NCI-H187 (cell line): Measurements from ENCODE around the gene STEAP4.
"Not testable (repeated sequence)": the region's sequence is repeated elsewhere in the genome, so short reads cannot be mapped to it uniquely, and the experiment has no call there.

ENCODE experiments used
- DNase-seq, 2 experiments: peaks; one replicate each; lab custom pipeline; 2025; lab: John Stamatoyannopoulos, UW

The STEAP4 gene

DNA sequence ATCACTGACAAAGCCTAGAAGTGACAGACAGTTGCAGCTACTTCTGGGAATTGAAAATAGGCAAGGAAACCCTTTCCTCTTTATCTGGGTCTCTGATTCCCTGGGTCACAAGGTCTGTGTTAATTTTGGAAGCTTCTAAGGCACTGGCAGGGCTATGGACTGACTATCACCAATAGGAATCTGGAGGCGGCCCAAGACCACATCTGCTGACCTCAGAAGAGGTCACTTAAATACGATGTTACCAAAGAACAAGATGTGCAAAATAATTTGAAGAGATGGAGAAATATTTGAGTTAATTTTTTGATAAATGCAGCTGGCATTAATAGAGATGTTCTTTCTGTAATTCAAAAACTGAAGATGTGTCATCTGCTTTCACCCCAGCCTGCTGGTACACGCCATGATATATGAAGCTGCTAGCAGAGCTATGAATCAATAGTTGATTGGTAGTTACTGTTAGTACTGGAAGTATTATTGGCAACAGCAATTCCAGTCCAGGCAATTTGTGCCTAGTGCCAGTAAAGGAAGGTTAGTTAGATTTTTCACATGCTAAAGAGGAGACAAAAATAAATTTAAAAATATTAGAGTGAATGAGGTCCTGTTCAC is 5.5 kb upstream of the STEAP4 start:
- no peak for DNase-seq

DNA sequence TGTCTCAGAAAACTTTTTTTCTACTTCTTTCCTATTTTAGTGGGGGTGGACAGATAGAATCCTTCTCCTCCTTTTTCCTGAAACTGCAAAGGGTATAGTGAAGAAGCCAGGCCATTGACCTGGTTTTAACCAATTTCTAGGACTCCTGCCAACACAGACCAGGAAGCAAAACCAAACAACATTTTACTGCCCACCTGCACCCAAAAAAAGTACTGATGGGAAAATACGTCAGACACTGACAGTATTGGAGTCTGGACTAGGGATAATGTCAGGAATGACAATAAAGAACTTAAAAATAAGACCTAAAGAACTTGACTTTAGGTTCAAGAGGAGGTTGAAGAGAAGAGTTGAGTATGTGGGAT is 5.0 kb upstream of the STEAP4 start:
- no peak for DNase-seq

DNA sequence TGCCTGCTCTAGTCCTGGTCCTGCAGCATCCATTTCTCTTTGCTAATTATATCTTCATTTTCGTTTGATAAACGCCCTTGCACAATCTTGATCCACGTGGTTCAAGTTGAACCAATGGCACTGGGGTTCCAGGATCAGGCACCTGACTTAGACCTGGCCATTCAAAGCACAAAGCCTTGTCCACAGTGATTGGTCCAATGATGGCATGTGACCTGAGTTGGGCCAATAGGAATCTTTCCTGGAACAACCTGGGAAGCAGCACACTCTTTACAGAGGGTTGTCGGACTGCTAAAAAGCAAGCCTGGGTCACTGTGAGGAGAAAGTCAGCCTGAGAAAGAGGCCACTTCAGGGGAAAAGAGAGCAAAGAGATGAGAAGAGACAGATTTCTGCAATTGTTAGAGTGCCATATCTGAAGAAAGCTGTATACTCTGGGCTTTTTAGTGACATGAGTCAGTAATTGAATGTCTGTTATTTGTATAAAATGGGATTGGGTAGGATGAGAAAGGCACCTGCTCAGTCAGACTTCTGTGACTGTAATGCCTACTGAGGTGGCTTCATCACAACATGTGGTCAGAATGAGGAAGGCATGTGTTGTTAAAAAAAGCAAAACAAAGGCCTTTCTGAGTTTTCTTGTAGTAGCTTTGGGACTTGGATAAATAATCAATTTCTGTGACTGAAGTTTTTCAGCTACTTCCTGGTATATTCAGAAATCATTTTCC is 4.4 kb upstream of the STEAP4 start:
- no peak for DNase-seq

GRCh38 chr7:88309819-88310218 is 3.1 kb upstream of the STEAP4 start:
- no peak for DNase-seq

DNA sequence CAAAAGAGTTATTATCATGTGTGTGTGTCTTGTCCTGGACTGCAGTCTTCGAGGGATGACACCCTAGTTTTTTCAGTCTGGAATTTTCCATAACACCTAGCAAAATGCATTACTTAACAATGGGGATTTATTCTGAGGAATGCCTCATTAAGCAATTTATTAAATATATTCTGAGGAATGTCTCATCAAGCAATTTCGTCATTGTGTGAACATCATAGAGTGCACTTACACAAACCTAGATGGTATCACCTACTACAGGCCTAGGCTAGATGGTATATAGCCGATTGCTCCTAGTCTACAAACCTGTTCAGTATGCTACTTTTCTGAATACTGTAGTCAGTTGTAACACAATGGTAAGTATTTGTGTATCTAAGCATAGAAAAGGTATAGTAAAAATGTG is 1.1 kb upstream of the STEAP4 start:
- DNase-seq: no peak

DNA sequence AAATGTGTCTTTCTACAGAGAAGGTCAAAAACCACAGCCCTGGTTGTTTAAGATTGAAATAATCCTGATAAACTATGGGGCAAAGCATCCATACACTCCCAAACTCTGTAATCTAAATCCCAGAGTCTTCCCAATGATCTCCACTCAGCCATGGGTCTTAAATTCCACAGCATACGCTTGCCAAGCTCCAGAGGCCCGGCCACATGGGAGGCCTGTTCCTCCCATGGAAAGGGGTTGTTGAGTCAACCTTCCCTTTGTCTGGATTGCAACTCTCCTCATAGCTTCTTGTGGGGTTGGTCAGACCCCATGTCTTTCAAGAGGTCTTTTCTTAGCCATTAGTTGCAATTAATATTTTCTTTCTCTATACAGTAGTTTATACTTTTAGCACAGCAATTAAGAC is 718 bp upstream of the STEAP4 start:
- DNase-seq: no peak

DNA sequence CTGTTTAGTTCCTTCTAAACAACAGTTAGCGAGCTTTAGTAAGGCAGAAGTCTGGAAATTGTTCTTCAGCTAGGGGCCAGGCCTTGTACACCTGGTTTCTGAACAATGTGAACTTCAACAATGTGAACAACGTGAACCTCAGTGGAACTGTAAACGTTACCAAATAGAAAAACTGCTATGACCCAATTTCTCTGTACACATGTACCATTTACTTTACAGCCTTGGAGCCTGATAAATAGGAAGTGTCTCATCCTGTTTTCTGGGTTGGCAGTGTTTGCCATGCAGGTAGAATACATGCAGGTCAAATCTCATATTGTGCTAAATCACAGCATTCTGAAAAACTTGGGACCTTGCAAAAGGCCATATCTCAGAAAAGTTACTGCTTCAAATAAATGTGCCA is 1.6 kb downstream of the STEAP4 start:
- no peak for DNase-seq

GRCh38 chr7:88302486-88302885 is 4.2 kb downstream of the STEAP4 start:
- no peak for DNase-seq

DNA sequence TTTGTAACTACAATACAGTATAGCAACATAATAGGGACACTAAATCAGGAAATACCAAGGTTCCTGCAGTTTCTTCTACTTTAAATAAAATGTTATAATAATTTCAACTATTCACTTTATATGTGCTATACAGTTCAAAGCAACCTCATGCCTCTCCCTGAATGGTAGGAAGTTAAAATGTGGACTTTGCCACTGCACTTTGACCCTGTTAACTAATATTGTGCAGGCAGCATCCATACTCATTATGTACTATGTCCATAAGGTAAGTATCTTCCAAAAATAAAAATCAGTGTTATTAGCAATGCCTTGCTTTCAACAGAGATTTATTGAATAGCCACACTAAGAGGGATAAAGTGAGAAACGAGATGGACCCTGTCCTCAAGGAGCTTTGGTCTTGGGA is 4.8 kb downstream of the STEAP4 start:
- no peak for DNase-seq

- no peak for DNase-seq
Observed at GRCh38 chr7:88300401-88300945, 6.2 kb downstream of the STEAP4 start.

DNA sequence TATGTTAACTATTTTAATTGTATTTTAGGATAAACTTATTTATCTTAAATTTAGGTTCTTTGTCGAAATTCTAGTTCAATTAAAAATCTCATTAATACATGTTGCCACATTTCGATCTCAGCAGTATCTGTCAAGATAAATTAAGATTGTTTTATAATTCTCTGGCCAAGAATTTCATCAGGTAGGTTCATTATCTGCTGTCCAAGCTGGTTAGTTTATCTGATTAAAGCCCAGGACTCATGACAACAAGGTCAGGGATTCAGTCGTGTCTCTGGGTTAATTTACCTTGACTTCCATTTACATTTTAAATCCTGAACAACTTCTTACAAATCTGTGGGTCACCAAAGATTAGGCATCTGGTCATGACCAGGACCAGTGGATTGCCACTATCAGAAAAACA is 7.6 kb downstream of the STEAP4 start:
- DNase-seq: no peak

DNA sequence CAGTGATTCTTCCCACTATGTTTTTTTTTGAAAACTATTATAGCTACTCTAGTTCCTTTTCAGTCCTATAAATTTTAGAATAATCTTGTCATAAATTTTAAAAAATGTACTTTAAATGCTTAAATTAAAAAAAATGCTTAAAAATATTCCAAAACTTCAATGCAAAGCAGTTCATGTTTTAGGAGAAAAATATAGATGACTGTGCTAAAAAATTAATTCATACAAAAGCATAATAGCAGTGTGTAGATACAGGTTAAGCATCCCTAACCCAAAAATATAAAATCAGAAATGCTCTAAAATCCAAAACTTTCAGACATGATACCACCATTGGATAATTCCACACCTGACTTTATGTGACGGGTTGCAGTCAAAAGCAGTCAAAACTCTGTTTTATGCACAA is 12.8 kb downstream of the STEAP4 start:
- DNase-seq: no peak

DNA sequence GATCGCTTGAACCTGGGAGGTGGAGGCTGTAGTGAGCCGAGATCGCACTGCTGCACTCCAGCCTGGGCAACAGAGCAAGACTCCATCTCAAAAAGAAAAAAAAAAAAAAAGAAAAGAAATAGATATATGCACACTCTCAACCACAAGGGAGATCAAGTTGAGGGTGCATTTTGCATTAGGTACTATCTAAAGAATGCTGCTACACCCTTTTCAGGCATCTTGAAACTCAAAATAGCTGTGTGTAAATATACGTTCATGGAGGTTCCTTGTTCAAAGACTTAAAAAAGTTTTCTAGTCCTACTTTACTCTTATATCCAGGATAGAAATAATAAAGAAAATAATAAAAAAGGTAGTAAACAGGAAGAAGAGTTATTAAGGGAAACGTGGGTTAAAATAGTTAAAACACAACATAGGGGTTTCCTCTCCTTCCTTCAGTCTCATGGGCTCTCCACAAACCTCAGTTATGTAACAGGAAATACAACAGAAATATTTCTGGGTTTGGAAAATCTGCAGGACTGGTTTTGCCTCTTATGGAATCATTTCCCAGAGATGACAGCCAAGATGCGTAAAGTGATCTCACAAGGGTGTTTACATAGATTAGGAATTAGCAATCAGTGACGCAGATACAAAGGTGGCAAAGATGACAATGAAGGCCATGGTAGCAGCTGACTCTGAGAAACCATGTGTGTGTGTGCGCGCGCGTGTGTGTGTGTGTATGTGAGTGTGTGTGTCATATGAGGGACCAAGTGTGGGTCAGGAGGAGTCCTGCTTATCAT is 15.1 kb downstream of the STEAP4 start:
- no peak for DNase-seq

GRCh38 chr7:88290491-88290890 is 16.2 kb downstream of the STEAP4 start:
- no peak for DNase-seq

DNA sequence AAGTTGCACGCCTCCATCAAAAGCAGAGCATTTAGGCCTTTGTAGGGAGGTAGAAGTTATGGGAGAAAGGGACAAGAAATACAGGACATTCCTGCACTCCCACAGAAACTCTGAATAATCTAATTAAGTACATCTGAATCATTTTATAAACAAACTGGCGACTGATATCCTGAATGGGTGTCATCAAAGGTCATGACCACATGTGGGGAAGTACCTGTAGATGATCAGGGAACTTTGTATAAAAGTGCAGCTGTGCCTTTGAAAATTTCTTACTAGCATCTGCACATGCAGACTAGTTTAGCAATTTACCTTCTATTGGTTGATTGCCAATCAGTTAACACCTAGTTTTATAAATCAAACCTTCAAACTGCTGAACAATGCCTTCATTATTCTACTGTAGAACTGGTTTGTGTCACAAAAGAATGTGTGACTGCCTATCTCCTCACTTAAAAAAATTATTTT is 17.1 kb downstream of the STEAP4 start:
- DNase-seq: no peak

DNA sequence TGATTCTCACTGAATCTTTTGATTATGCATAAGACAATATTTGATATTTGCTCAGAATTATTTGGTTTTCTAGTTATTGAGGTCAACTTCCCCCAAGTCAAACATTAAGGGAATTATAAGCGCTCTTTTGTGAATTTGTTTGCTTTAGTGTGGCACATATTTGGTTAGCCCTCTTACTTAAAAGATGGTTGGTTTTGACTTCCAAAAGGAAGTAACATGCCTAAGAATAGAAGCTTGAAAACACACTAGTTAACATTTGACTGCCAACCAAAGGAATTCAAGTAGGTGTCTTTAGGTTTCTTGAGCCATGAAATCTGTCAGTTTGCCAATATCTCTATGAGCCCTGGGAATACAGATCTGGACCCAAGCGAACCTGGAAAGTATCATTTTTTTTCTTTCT is 24.9 kb downstream of the STEAP4 start:
- no peak for DNase-seq

DNA sequence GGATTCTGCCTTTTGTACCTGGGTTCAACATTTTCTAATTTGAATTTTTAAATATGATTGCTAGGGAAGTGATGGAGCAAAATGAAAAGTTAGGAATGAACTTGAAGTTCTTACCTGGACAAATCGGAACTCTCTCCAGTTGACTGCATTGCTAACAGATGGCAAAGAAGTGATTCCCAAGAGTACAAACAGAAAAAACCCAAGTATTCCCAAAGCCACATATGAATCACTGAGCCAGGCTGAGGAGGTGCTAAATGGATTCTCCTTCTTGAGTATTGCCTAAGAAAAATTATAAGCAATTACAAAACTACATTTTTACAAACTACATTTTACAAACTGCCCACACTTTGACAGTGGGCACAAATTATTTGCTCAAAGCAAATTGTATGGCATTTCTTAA is 25.9 kb downstream of the STEAP4 start:
- DNase-seq: no peak

DNA sequence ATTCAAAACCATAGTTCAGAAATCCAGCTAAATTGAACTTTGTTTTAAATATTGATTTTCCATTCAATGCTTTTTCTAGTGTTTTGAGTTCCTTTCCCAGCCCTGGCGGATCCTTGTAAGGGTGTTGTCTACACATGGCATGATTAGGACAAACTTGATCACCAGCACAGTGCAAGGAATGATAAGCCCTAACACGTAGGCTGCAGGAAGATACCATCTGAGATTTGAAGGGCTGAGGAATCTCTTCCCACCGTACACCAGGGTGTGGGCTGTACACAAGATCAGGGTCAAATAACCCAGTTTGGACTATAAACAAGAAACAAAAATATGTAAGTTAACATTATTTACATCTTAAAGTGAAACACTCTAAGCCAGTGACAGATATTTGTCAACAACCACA is 27.4 kb downstream of the STEAP4 start:
- DNase-seq: no peak

DNA sequence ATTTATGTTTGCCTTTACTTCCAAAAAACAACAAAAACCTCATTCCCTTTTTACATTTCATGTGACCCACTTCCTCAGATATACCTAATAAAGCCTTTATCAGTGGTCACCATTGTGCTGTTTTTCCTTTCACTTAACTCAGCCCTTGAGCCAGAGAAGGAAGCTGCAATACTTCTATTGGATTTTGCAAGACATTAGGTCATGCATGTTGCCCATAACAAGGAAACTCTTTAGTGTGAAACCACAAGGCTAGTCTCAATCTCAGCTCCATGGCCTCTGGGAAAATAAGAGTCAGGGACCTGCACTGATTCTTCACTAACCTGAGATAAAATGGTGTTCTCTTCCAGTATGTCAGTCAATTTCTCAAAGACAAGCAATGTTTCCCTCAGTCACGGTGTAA is 27.8 kb downstream of the STEAP4 start:
- DNase-seq: no peak

DNA sequence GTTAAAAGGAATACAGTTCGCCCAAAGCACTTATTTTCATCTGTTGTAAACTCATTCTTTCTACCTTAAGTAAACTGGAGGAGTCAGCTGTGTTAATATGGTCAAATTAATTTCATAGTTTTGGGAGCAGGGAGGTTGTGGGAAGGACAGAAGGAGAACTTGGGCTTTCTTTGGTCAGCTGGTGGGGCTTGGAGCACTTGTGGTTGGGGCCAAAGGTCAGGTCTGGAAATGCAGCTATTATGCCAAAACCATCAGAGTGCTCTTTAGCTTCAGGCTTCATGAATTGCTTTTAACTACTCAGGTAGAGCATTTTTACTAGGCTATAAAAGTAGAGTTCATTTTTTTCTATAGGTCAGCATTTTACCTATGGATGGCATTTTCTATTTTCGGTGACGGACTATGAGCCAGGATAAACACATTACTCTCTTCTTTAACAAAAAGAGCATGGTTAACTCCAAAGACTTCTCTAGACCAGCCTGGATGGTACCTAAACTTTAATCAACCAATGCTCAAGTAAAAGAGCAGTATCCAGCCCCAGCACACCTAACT is 30.0 kb downstream of the STEAP4 start:
- no peak for DNase-seq

GRCh38 chr7:88274856-88275255 is 31.8 kb downstream of the STEAP4 start:
- DNase-seq: not testable (repeated sequence)

GRCh38 chr7:88269586-88269985 is 37.1 kb downstream of the STEAP4 start:
- no peak for DNase-seq

DNA sequence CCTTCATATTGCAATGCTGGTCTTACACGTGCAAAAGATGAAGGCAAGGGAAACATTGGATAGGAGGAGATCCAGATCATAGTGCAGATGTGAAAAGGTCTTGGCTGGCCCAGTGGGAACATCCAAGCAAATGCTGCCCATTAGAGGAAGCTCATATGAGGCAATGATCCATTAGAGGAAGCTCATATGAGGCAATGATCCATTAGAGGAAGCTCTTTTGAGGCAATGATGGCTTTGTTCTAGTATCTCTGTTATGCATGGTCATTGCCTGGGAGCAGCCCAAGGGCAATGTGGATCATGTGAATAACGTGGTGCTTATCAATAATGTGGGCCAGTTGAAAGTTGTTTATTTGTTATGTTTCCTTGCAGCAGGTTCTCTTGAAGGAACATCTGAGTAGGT is 37.8 kb downstream of the STEAP4 start:
- DNase-seq: no peak
